Measurements from ENCODE around the gene MBD6. TPM values are rescaled to one million over a fixed set of nuclear protein-coding genes. Genes with fewer than 3 reads are reported as not detected.

The MBD6 gene
- total RNA-seq, 3 donors from 2014 or later = 12.6 to 26.1 (median 19.7) TPM

GRCh38 chr12:57552835-57553313 is 30.2 kb downstream of the MBD6 start:
- Histone ChIP-seq H3K27me3 (peaks cover 0 to 11% of the 10 kb centered on the region in 2 donors), H3K4me3 (no peak overlapping the region), H3K27ac (no peak overlapping the region), H3K4me1 (no peaks in the 10 kb centered on the region), H3K9me3 (no peaks in the 10 kb centered on the region), H3K36me3 (no peaks in the 10 kb centered on the region)
- TF ChIP-seq POLR2AphosphoS5 (IDR thresholded peaks at IDR 0.05) (no peak), POLR2A (IDR thresholded peaks at IDR 0.05) (no peak)
- DNase-seq (ENCODE audit: low spot score in 2 of 2) = no peak
- intact Hi-C loops (cut with DNase I; ENCODE audit: low total_unique reads) = no loop called here

- no peak for DNase-seq (ENCODE audit: low spot score in 2 of 2)
- Histone ChIP-seq H3K4me3 (no peak overlapping the region), H3K4me1 (no peaks in the 10 kb centered on the region), H3K9me3 (no peaks in the 10 kb centered on the region), H3K27ac (no peak overlapping the region), H3K36me3 (no peaks in the 10 kb centered on the region), H3K27me3 (peaks cover 0 to 11% of the 10 kb centered on the region in 2 donors)
- intact Hi-C loops (cut with DNase I; ENCODE audit: low total_unique reads) = no loop called here
- TF ChIP-seq CTCF (IDR thresholded peaks at IDR 0.05) (no peak), POLR2A (IDR thresholded peaks at IDR 0.05) (no peak), POLR2AphosphoS5 (IDR thresholded peaks at IDR 0.05) (no peak)
These were observed 30.9 kb downstream of the MBD6 start for GRCh38 chr12:57553343-57554202.

- H3K9me3 ChIP-seq = no peaks in the 10 kb centered on the region
- H3K4me3 ChIP-seq = no peak overlapping the region
- H3K4me1 ChIP-seq = no peaks in the 10 kb centered on the region
- H3K27me3 ChIP-seq = peaks cover 0 to 10% of the 10 kb centered on the region in 2 donors
- no peaks in the 10 kb centered on the region for H3K36me3 ChIP-seq
- intact Hi-C loops (cut with DNase I; ENCODE audit: low total_unique reads) = no loop called here
- no peak for DNase-seq (ENCODE audit: low spot score in 2 of 2)
- no peak for TF ChIP-seq CTCF (IDR thresholded peaks at IDR 0.05)
- TF ChIP-seq POLR2AphosphoS5 (IDR thresholded peaks at IDR 0.05) = no peak
- no peak for TF ChIP-seq POLR2A (IDR thresholded peaks at IDR 0.05)
- H3K27ac ChIP-seq = no peak overlapping the region
These were observed 31.8 kb downstream of the MBD6 start for GRCh38 chr12:57554453-57554852.

- no peak overlapping the region for H3K4me3 ChIP-seq
- H3K27me3 ChIP-seq = peaks cover 0 to 6% of the 10 kb centered on the region in 2 donors
- H3K4me1 ChIP-seq = no peaks in the 10 kb centered on the region
- H3K9me3 ChIP-seq = no peaks in the 10 kb centered on the region
- intact Hi-C loops (cut with DNase I; ENCODE audit: low total_unique reads) = no loop called here
- TF ChIP-seq POLR2AphosphoS5 (IDR thresholded peaks at IDR 0.05) = no peak
- no peak for TF ChIP-seq POLR2A (IDR thresholded peaks at IDR 0.05)
- TF ChIP-seq CTCF (IDR thresholded peaks at IDR 0.05) = no peak
- H3K27ac ChIP-seq = no peak overlapping the region
- H3K36me3 ChIP-seq = no peaks in the 10 kb centered on the region
- no peak for DNase-seq (ENCODE audit: low spot score in 2 of 2)
These were observed 32.3 kb downstream of the MBD6 start for GRCh38 chr12:57554897-57555296.

GRCh38 chr12:57558864-57559263 is 36.2 kb downstream of the MBD6 start:
- no peak overlapping the region for H3K27ac ChIP-seq
- H3K27me3 ChIP-seq = no peaks in the 10 kb centered on the region
- intact Hi-C loops (cut with DNase I; ENCODE audit: low total_unique reads) = no loop called here
- no peaks in the 10 kb centered on the region for H3K9me3 ChIP-seq
- no peaks in the 10 kb centered on the region for H3K36me3 ChIP-seq
- no peak for DNase-seq (ENCODE audit: low spot score in 2 of 2)
- no peak overlapping the region for H3K4me3 ChIP-seq
- TF ChIP-seq POLR2A (IDR thresholded peaks at IDR 0.05) (no peak), CTCF (IDR thresholded peaks at IDR 0.05) (no peak), POLR2AphosphoS5 (IDR thresholded peaks at IDR 0.05) (no peak)
- no peaks in the 10 kb centered on the region for H3K4me1 ChIP-seq
